Neural crest cell (in vitro differentiated cells): ENCODE data around the gene MST1. TPM values are rescaled to one million over a fixed set of nuclear protein-coding genes. Genes with fewer than 3 reads are reported as not detected.
"Not testable (repeated sequence)": the region's sequence is repeated elsewhere in the genome, so short reads cannot be mapped to it uniquely, and the experiment has no call there.

Experiments
- DNase-seq: peaks from one replicate; pipeline ENCODE4 v3.0.0; 2021; ENCODE audit warnings: low read depth, mixed read lengths, low spot score
- H3K27ac Mint-ChIP-seq: one replicate; pipeline ENCODE4 v1.8.0; 2021; ENCODE audit warnings: mild to moderate bottlenecking, mixed read lengths; ENCODE audit not compliant: unreplicated experiment
- H3K27me3 Mint-ChIP-seq: 2 replicates; pipeline ENCODE4 v1.8.0; 2021; ENCODE audit warnings: low read depth, mild to moderate bottlenecking, mixed read lengths
- H3K36me3 Mint-ChIP-seq: 2 replicates; pipeline ENCODE4 v1.8.0; 2021; ENCODE audit warnings: low read depth, mild to moderate bottlenecking, mixed read lengths
- H3K4me1 Mint-ChIP-seq: 2 replicates; pipeline ENCODE4 v1.8.0; 2021; ENCODE audit warnings: mixed read lengths
- H3K4me3 Mint-ChIP-seq: one replicate; pipeline ENCODE4 v1.8.0; 2021; ENCODE audit warnings: mild to moderate bottlenecking, mixed read lengths
- H3K9me3 Mint-ChIP-seq: 2 replicates; pipeline ENCODE4 v1.8.0; 2021; ENCODE audit warnings: mixed read lengths
- CTCF ChIP-seq: fragments of 200-600 bp; sonication (generic); conservative IDR thresholded peaks from 2 replicates; pipeline ENCODE4 v1.5.0; 2021; ENCODE audit warnings: antibody characterized with exemption, mild to moderate bottlenecking
- total RNA-seq: library from RNA; stranded (reverse); gene quantifications from 2 replicates; pipeline ENCODE4 v1.2.1, GENCODE V29; 2021

The MST1 gene
- total RNA-seq, 1 donor from 2014 or later, result 15.0 TPM

DNA sequence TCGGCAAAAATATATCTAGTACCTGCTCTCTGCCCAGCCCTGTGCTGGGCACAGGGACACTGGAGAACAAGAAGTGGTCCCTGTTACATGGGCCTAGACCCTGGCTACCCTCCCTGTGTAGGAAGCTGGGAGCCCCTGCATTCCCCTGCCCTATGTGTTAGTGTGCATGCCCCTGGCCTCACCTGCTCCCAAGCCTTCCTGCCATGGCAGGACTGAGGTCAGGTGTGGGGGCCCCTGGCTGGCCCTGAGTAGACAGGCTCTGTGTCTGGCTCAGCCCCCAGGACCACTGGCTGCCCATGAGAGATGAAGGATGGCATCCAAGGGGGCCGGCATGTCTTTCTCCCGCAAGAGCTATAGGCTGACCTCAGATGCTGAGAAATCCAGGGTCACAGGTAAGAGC is 1.6 kb upstream of the MST1 start:
- not testable (repeated sequence) for DNase-seq, H3K27ac Mint-ChIP-seq, H3K9me3 Mint-ChIP-seq, H3K36me3 Mint-ChIP-seq
- H3K4me3 Mint-ChIP-seq, result peak overlapping the region; percentile 97
- peaks cover 14% of the 10 kb centered on the region for H3K27me3 Mint-ChIP-seq
- H3K4me1 Mint-ChIP-seq, result peaks cover 25% of the 10 kb centered on the region

DNA sequence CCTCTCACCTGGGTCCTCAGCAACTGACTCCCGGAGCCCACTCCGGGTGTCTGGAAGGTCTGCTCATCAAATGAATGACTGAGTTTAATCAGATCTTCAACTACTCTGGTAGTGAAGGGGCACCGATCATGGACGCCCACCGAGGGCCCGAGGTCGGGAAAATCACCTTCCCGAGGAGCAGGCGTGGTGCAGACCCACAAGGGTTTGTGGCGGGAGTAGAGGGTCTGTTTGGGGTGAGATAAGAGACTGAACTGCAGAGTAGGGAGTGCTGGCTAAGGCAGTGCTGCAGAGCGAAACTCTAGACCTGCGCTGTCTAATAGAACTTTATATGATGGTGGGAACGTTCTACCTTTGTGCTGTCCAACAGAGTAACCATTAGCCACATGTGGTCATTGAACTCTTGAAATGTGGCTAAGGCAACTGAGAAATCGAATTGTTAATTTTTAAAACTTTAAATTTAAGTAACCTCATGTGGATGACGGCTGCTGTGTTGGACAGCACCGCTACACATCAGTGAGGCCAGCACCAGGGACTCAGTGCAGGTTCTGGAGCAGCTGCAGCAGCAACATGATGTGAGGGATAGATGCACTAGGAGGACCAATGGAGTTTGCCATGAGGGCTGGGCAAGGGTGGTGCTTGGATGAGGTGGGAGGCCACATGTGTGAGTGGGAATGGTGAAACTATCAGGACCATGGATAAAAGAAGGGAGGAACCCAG is 792 bp upstream of the MST1 start:
- peaks cover 18% of the 10 kb centered on the region for H3K27me3 Mint-ChIP-seq

GRCh38 chr3:49688338-49689045 is 782 bp downstream of the MST1 start:
- Mint-ChIP-seq H3K4me3 (peak overlapping the region; percentile 97), H3K27ac (peak overlapping the region; percentile 75), H3K4me1 (peaks cover 25% of the 10 kb centered on the region), H3K27me3 (peaks cover 18% of the 10 kb centered on the region)
- not testable (repeated sequence) for DNase-seq, H3K36me3 Mint-ChIP-seq, H3K9me3 Mint-ChIP-seq

More for the DNA sequence above, 792 bp upstream of the MST1 start:
- Mint-ChIP-seq H3K27ac (peak overlapping the region; percentile 50), H3K4me1 (peaks cover 25% of the 10 kb centered on the region), H3K4me3 (peak overlapping the region; percentile 97)
- H3K9me3 Mint-ChIP-seq, H3K36me3 Mint-ChIP-seq, DNase-seq: not testable (repeated sequence)

- H3K27ac Mint-ChIP-seq, DNase-seq, H3K9me3 Mint-ChIP-seq, H3K36me3 Mint-ChIP-seq: not testable (repeated sequence)
- H3K27me3 Mint-ChIP-seq, result peaks cover 18% of the 10 kb centered on the region
- H3K4me3 Mint-ChIP-seq, result peak overlapping the region; percentile 86
- peaks cover 25% of the 10 kb centered on the region for H3K4me1 Mint-ChIP-seq
Measured at GRCh38 chr3:49687424-49687795, 1.9 kb downstream of the MST1 start.

GRCh38 chr3:49686769-49687423 is 2.4 kb downstream of the MST1 start:
- peaks cover 25% of the 10 kb centered on the region for H3K4me1 Mint-ChIP-seq
- H3K36me3 Mint-ChIP-seq, H3K9me3 Mint-ChIP-seq: not testable (repeated sequence)
- peak overlapping the region; percentile 86 for H3K4me3 Mint-ChIP-seq
- H3K27me3 Mint-ChIP-seq, result peaks cover 18% of the 10 kb centered on the region
- H3K27ac Mint-ChIP-seq, result peak overlapping the region; percentile 90
- DNase-seq, result peak; percentile 60

DNA sequence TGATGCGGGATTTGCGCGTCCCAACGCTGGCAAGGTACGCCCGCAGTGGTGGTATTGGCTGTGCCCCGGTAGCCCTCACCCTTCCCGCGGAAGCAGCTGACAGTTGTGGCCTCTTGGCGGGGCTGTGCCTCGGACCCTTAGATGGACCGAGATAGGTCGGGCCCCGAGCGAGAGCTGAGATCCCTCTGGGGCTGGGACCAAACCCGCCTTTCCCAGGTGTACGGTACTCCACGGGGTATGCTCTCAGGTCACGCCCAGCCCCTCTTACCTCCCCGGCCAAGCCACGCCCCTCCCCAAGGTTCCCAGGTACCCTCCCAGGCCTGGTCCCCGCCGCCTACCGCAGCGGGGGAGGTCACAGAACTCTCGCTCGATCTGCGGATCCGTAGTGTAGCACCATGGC is 2.9 kb downstream of the MST1 start:
- H3K4me3 Mint-ChIP-seq, result peak overlapping the region; percentile 86
- not testable (repeated sequence) for H3K36me3 Mint-ChIP-seq, H3K27ac Mint-ChIP-seq, DNase-seq, H3K9me3 Mint-ChIP-seq
- peaks cover 25% of the 10 kb centered on the region for H3K4me1 Mint-ChIP-seq
- peaks cover 18% of the 10 kb centered on the region for H3K27me3 Mint-ChIP-seq

DNA sequence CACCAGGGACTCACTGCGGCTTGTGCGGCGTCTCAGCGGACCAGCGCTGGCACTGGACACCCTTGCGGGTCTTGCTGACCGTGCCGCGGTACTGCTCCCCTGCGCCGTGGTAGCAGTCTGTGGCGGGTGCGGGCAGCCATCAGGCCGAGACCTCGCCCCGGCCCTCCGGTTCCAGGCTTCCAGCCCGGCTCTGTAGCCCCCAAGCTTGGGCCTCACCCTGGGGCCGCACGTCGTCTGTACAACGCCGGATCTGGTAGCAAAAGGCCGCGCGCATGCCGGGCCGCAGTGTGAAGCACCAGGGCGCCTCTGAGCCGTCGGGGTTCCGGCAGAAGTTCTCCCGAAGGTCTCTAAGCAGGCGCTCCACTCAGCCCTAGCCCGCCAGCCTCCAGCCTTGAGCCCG is 3.4 kb downstream of the MST1 start:
- not testable (repeated sequence) for H3K36me3 Mint-ChIP-seq, H3K27ac Mint-ChIP-seq, DNase-seq, H3K4me3 Mint-ChIP-seq, H3K9me3 Mint-ChIP-seq
- H3K4me1 Mint-ChIP-seq, result peaks cover 25% of the 10 kb centered on the region
- H3K27me3 Mint-ChIP-seq, result peaks cover 18% of the 10 kb centered on the region

- H3K27ac Mint-ChIP-seq, result not testable (repeated sequence)
Measured at GRCh38 chr3:49685103-49685502, 4.2 kb downstream of the MST1 start.

DNA sequence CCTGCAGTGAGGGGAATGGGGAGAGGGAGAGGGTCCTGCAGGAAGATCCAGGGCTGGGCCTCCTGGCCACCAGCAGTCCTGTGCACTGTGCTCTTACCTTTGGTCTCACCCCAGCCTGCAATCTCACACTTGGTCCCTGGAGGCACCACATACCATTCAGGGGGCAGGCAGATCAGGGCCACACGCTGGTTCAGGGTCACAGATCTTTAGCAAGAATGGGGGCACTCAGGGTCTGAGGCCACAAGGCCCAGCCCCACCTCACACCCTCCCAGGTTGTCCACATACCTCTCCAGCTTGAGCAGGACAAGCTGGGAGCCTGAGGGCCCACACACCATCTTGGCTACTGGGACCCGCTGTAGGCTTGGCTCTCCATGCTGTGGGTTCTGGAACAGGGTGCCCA is 4.8 kb downstream of the MST1 start:
- not testable (repeated sequence) for DNase-seq, H3K27ac Mint-ChIP-seq, H3K36me3 Mint-ChIP-seq

More at GRCh38 chr3:49685103-49685502, 4.2 kb downstream of the MST1 start:
- Mint-ChIP-seq H3K4me3 (peak overlapping the region; percentile 49), H3K4me1 (peaks cover 20% of the 10 kb centered on the region), H3K27me3 (peaks cover 18% of the 10 kb centered on the region)
- not testable (repeated sequence) for H3K36me3 Mint-ChIP-seq, H3K9me3 Mint-ChIP-seq, DNase-seq

DNA sequence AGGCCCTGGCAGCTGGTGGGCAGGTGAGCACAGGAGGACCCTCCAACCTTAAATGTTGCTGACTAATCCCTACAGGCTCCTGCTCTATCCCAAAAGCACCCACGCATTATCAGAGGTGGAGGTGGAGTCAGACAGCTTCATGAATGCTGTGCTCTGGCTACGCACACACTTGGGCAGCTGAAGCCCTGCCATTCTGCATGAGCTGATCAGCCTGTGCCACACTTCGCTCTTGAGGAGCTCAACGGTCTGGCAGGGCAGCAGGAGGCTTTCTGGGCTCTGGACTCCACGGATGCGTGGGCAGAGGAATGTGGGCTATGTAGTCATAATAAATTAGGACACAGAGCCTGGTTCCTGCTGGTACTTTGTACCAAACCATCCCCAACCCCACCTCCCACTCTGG is 6.1 kb downstream of the MST1 start:
- Mint-ChIP-seq H3K27ac (no peak overlapping the region), H3K4me3 (no peak overlapping the region), H3K27me3 (peaks cover 13% of the 10 kb centered on the region), H3K4me1 (peaks cover 7% of the 10 kb centered on the region), H3K36me3 (peaks cover 5% of the 10 kb centered on the region), H3K9me3 (no peaks in the 10 kb centered on the region)
- TF ChIP-seq CTCF, result no peak
- no peak for DNase-seq

More for the DNA sequence above, 4.8 kb downstream of the MST1 start:
- H3K9me3 Mint-ChIP-seq, H3K4me3 Mint-ChIP-seq: not testable (repeated sequence)
- peaks cover 18% of the 10 kb centered on the region for H3K27me3 Mint-ChIP-seq
- H3K4me1 Mint-ChIP-seq, result peaks cover 14% of the 10 kb centered on the region
